GM23338 (cell line): ENCODE data around the gene ALG9.

ENCODE experiments used
- CREB1 ChIP-seq: fragments of 250-450 bp; sonication (Bioruptor Pico); IDR thresholded peaks from 2 replicates; pipeline ENCODE4 v1.5.0; 2020; ENCODE audit warnings: low read depth, mild to moderate bottlenecking, moderate library complexity
- EZH2 ChIP-seq: fragments of 200-600 bp; sonication (generic); IDR thresholded peaks from one replicate; pipeline ENCODE4 v1.8.0; 2017; ENCODE audit warnings: antibody characterized with exemption, mild to moderate bottlenecking, low read depth; ENCODE audit not compliant: unreplicated experiment
- EZH2phosphoT487 ChIP-seq: fragments of 200-600 bp; sonication (generic); IDR thresholded peaks from one replicate; pipeline ENCODE4 v1.8.1; 2018; ENCODE audit warnings: antibody characterized with exemption; ENCODE audit not compliant: unreplicated experiment
- JUNB ChIP-seq: IDR thresholded peaks from one replicate; pipeline ENCODE4 v1.6.1; 2016; ENCODE audit warnings: antibody characterized with exemption; ENCODE audit not compliant: unreplicated experiment
- POLR2AphosphoS5 ChIP-seq: IDR thresholded peaks from 2 replicates; pipeline ENCODE4 v1.6.1; 2016; ENCODE audit warnings: antibody characterized with exemption, low read depth
- STAT1 ChIP-seq: IDR thresholded peaks from one replicate; pipeline ENCODE4 v1.6.1; 2016; ENCODE audit warnings: antibody characterized with exemption; ENCODE audit not compliant: unreplicated experiment
- ZNF114 ChIP-seq: fragments of 250-450 bp; sonication (Bioruptor Pico); IDR thresholded peaks from 2 replicates; pipeline ENCODE4 v1.5.0; 2020; ENCODE audit warnings: mild to moderate bottlenecking, moderate library complexity
- ZNF331 ChIP-seq: fragments of 250-450 bp; sonication (Bioruptor Pico); IDR thresholded peaks from 2 replicates; pipeline ENCODE4 v1.5.0; 2020; ENCODE audit warnings: low read depth, mild to moderate bottlenecking, moderate library complexity
- TF ChIP-seq, protein P1 (sequence below): IDR thresholded peaks from one replicate; pipeline ENCODE4 v1.6.1; 2018; ENCODE audit warnings: antibody characterized with exemption; ENCODE audit not compliant: unreplicated experiment
- TF ChIP-seq, protein P2 (sequence below), 2 experiments: fragments of 200-600 bp in 1 of 2; sonication (generic) in 1 of 2; conservative IDR thresholded peaks; 2 replicates each; pipeline versions ENCODE4 v1.5.1 to v1.6.1; 2016 to 2017; ENCODE audit warnings: antibody characterized with exemption in 2 of 2, low read depth in 2 of 2, mild to moderate bottlenecking in 2 of 2, moderate library complexity in 1 of 2

DNA sequence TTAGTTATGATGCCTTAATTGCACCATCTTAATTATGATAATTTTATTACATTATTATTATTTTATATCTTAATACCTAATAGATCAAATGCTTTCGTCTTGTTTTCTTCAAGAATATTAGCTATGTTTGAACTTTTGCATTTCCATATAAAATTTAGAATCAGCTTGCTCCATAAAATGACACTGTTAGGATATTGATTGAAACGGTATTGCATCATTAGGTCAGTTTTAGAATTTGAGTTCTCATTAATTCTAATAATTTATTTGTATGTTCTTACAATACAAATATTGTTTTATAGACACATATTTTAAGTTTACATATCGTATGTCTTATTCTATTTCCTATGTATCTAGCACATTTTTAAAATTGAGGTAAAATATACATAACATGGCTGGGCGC, 14.7 kb upstream of the ALG9 start:
- TF ChIP-seq EZH2phosphoT487 = no peak
- TF ChIP-seq EZH2 = no peak
- TF ChIP-seq CREB1 (CRISPR knock-in tag) = no peak
- TF ChIP-seq, protein P1, sequence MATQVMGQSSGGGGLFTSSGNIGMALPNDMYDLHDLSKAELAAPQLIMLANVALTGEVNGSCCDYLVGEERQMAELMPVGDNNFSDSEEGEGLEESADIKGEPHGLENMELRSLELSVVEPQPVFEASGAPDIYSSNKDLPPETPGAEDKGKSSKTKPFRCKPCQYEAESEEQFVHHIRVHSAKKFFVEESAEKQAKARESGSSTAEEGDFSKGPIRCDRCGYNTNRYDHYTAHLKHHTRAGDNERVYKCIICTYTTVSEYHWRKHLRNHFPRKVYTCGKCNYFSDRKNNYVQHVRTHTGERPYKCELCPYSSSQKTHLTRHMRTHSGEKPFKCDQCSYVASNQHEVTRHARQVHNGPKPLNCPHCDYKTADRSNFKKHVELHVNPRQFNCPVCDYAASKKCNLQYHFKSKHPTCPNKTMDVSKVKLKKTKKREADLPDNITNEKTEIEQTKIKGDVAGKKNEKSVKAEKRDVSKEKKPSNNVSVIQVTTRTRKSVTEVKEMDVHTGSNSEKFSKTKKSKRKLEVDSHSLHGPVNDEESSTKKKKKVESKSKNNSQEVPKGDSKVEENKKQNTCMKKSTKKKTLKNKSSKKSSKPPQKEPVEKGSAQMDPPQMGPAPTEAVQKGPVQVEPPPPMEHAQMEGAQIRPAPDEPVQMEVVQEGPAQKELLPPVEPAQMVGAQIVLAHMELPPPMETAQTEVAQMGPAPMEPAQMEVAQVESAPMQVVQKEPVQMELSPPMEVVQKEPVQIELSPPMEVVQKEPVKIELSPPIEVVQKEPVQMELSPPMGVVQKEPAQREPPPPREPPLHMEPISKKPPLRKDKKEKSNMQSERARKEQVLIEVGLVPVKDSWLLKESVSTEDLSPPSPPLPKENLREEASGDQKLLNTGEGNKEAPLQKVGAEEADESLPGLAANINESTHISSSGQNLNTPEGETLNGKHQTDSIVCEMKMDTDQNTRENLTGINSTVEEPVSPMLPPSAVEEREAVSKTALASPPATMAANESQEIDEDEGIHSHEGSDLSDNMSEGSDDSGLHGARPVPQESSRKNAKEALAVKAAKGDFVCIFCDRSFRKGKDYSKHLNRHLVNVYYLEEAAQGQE = no peak
- TF ChIP-seq, protein P2, sequence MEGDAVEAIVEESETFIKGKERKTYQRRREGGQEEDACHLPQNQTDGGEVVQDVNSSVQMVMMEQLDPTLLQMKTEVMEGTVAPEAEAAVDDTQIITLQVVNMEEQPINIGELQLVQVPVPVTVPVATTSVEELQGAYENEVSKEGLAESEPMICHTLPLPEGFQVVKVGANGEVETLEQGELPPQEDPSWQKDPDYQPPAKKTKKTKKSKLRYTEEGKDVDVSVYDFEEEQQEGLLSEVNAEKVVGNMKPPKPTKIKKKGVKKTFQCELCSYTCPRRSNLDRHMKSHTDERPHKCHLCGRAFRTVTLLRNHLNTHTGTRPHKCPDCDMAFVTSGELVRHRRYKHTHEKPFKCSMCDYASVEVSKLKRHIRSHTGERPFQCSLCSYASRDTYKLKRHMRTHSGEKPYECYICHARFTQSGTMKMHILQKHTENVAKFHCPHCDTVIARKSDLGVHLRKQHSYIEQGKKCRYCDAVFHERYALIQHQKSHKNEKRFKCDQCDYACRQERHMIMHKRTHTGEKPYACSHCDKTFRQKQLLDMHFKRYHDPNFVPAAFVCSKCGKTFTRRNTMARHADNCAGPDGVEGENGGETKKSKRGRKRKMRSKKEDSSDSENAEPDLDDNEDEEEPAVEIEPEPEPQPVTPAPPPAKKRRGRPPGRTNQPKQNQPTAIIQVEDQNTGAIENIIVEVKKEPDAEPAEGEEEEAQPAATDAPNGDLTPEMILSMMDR (conservative IDR thresholded peaks at IDR 0.05; ENCODE audit: low read depth in 2 of 2) = no peak
- TF ChIP-seq POLR2AphosphoS5 = no peak
- TF ChIP-seq ZNF331 (CRISPR knock-in tag) = no peak
- TF ChIP-seq ZNF114 (CRISPR knock-in tag) = no peak
- TF ChIP-seq JUNB = no peak
- TF ChIP-seq STAT1 = no peak
